IPS-18c (cell line): ENCODE data around the gene C3orf70.

Experiments used
- H3K4me3 ChIP-seq: 2 replicates; pipeline ENCODE4 v1.7.0; 2013; ENCODE audit warnings: low read depth, mild to moderate bottlenecking, low read length, moderate library complexity; ENCODE audit not compliant: insufficient read depth
- H3K9me3 ChIP-seq: one replicate; pipeline ENCODE4 v1.6.1; 2013; ENCODE audit warnings: mild to moderate bottlenecking, low read length, moderate library complexity; ENCODE audit not compliant: control insufficient read depth, insufficient read depth

The C3orf70 gene

GRCh38 chr3:185042312-185043050 lies 110.4 kb downstream of the C3orf70 start:
- Histone ChIP-seq H3K4me3 (no peak overlapping the region), H3K9me3 (no peaks in the 10 kb centered on the region)

DNA sequence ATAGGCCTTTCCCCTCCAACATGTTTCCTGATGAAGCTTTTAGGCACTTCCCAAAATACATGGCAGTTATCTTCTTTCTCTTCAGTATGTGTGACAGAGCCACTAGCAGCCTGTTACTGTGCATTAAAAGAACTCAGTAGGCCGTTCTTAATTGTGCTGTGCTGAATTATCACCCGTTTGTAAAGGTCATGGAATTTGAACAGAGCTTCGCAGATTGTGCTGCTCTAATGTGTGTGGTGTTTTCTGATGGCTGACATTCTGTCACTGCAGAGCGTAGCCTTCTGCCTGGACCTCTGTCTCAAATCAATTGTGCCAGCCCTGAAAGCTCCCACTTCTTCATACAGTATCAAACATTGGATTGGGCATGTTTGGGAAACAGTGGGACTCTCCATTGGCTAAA lies 111.3 kb downstream of the C3orf70 start:
- no peaks in the 10 kb centered on the region for H3K9me3 ChIP-seq
- no peak overlapping the region for H3K4me3 ChIP-seq

DNA sequence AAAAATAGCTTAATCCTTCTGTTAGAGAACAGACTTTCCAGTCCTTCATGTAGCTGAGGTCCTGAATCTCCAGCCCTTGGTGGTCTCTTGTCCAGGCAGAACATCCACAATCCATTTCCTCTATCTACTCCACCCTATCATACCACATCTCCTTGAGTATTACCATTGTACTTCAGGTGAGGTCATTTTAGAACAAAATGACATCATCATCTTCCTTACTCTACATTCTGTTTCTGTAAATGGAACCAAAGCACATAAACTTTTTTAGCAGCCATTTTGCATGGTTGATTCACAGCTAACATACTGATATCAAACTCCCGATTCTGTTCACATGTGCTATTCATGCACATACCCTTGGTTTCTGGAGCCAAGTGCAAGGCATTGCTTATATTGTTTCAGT lies 112.4 kb downstream of the C3orf70 start:
- no peak overlapping the region for H3K4me3 ChIP-seq
- H3K9me3 ChIP-seq = no peaks in the 10 kb centered on the region

GRCh38 chr3:185037801-185038200 lies 115.1 kb downstream of the C3orf70 start:
- no peak overlapping the region for H3K4me3 ChIP-seq

DNA sequence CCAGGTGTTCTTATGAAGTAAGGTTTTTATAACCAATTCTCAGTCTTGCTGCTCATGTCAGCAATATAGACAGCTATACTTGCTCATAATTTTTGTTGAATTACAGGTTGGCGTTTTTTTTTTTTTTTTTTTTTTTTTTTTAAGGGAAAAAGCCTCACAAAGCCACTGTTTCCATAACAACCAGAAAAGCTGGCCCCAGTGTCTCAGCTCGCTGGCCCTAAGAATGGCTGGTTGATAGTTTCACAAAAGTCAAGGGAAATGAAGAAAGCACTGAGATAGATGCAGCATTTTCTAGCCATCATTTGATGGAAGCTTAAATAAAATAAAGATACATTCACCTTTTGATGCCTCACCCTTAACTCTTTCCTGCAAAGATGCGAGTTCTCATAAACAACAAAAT lies 121.9 kb downstream of the C3orf70 start:
- H3K4me3 ChIP-seq = no peak overlapping the region
- peaks cover 2% of the 10 kb centered on the region for H3K9me3 ChIP-seq

More at GRCh38 chr3:185037801-185038200, 115.1 kb downstream of the C3orf70 start:
- no peaks in the 10 kb centered on the region for H3K9me3 ChIP-seq

- H3K4me3 ChIP-seq = no peak overlapping the region
- peaks cover 2% of the 10 kb centered on the region for H3K9me3 ChIP-seq
These were observed 122.5 kb downstream of the C3orf70 start for GRCh38 chr3:185030399-185030798.

DNA sequence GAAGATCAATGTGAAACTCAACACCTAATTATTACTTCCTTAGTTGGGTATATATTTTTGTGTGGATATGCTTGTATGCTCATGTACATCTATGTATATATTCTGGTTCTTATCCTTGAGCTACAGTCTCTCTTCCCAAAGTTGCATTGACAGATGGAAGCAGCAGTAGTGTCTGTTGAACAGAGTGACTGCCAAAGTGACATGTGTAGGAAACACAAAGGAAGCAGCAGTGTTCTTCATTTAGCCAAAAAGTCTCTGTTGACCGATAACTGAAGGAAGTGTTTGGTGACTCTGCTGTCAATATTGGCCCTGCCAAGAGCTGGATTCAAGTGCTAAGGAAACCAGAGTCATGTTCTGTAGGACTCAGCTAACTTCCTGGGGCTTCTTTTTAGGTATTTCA lies 123.8 kb downstream of the C3orf70 start:
- H3K9me3 ChIP-seq = peaks cover 2% of the 10 kb centered on the region
- no peak overlapping the region for H3K4me3 ChIP-seq

DNA sequence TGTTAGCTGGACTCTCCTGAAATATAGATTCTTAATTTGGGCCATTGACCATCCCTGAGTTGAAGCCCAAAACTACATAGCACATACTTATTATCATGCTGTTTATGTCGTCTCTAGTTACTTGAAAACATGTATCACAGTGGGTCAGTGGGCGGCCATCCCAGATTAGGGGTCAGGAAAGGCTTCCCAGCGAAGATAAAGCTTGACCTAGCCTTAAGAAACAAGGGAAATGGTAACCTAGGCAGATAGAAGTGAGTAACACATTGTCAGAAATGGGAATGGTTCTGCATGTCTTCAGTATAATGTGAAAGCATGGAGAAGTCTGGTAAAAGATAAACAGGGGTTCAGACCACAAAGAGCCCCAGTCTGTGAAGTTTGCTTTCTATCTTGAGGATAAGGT lies 124.7 kb downstream of the C3orf70 start:
- H3K9me3 ChIP-seq = peaks cover 2% of the 10 kb centered on the region
- no peak overlapping the region for H3K4me3 ChIP-seq
